DMS 273 treated with DMSO at 0.1 percent for 48 hours (cell line): ENCODE data around the gene MEMO1.
A peak's percentile ranks its signal among the peaks of the same experiment; 100 is the strongest.
"Not testable (repeated sequence)": the region's sequence is repeated elsewhere in the genome, so short reads cannot be mapped to it uniquely, and the experiment has no call there.

Source experiments
- DNase-seq: peaks from one replicate; lab custom pipeline; 2025; lab: John Stamatoyannopoulos, UW

The MEMO1 gene

DNA sequence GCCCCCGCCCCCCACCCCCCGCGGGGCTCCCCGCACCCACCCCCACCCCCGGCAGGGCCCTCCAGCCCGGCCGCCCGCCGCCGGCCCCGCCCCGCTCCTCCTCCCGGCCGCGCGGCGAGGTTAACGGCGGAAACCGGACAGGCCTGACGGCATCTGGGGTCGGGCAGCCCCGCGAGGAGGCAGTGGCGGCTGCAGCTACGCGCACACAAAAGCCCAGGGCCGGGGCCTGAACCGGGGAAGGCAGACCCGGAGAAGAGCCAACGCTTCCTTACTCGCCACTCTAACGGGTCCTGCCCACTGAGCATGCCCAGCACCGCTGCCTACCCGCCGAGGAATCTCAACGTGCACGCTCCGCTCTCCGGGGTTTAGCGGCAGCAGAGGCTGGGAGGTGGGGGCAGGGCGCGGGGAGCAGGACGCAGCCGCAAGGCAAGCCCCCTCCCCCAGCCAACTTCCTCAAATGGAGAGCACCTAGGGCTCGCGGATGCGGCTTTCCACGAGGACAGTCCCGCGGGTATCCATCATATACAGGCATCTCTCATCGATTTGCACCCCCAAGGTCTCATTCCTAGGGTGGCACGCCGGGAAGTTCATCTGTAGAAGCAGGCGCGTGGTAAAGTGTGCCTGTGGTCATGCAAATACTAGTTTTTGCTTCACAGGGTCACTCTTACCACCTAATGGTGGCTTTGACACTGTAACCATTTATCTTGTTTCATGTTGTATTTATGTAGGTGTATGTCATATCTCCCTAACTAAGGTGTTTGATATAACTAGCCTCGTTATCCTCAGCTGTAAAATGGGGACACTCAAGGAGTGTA lies at the start of gene MEMO1:
TSS of gene MEMO1 (minus strand) at position 339 of the 815 bp plus-strand sequence. CDS start 761 bp downstream, outside the sequence.
- DNase-seq = peak; percentile 89

DNA sequence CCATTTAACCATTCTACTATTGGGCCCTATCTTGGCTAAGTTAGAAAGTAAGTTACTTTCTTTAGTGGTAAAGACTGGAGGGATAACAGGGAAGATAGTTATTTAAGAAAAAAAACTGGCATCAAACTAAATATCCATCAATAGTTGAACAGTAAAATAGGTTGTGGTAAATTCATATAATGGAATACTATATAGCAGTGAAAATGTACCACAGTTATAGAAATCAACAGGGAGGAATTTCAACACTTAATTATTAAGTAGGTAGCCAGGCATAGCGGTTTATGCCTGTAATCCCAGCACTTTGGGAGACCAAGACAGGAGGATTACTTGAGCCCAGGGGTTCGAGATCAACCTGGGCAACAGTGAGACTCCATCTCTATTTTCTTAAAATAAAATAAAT lies 49.5 kb upstream of the MEMO1 start:
- DNase-seq = no peak

DNA sequence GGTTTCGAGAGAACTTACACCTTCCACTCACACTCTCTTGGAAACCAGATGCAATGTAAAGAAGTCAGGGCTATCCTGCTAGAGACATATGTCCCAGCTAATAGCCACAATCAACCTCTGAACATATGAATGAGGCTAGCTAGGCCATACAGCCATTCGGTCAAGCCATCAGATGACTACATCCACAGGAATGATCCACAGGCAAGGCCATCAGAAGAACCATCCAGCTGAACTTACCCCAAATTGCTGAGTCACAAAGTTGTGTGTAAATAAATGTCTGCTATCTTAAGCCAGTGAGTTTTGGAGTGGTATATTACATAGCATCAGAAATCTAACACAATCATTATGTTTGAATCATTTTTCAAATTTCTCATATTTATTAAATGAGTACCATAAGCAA lies 47.3 kb upstream of the MEMO1 start:
- no peak for DNase-seq

DNA sequence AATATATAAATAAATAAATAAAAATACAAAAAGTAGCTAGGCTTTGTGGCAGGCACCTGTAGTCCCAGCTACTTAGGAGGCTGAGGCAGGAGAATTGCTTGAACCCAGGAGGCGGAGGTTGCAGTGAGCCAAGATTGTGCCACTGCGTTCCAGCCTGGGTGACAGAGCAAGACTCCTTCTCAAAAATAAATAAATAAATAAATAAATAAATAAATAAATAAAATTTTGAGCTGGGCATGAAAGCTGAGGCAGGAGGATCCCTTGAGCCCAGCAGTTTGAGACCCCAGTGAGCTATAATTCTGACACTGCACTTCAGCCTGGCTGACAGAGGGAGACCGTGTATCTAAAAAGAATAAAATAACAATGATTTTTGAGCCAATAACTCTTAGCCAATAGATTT lies 43.8 kb upstream of the MEMO1 start:
- not testable (repeated sequence) for DNase-seq

DNA sequence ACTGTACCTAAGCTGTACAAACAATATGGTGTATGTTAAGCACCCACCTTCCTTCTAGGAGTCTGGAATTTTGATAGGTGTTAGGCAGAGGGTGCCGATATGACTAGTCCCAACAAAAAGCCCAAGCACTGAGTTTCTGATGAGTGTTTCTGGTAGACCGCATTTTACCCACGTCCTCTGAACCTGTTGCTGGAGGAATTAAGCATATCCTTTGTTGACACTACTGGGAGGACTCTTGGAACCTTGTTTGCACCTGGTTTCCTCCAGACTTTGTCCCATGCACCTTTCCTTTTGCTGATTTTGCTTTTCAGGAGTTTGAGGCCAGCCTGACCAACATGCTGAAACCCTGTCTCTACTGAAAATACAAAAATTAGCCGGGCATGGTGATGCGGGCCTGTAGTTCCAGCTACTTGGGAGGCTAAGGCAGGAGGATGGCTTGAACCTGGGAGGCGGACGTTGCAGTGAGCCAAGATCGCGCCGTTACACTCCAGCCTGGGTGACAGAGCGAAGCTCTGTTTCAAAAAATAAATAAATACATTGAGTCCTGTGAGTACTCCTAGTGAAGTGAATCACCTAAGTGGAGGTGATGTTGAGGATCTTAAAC lies 41.1 kb upstream of the MEMO1 start:
- no peak for DNase-seq

DNA sequence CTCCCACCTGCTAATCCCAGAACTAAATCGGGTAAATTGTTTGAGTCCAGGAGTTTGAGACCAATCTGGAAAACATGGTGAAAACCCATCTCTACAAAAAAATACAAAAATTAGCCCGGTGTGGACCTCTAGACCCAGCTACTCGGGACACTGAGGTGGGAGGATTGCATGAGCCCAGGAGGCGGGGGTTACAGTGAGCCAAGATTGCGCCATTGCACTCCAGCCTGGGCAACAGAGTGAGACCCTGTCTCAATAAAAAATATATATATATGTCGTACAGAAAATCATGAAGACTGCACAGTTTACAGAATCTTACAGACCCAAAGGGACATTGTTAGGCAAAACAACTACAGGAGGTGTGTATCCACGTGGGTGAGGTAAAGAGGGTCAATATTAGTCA lies 32.8 kb upstream of the MEMO1 start:
- no peak for DNase-seq

DNA sequence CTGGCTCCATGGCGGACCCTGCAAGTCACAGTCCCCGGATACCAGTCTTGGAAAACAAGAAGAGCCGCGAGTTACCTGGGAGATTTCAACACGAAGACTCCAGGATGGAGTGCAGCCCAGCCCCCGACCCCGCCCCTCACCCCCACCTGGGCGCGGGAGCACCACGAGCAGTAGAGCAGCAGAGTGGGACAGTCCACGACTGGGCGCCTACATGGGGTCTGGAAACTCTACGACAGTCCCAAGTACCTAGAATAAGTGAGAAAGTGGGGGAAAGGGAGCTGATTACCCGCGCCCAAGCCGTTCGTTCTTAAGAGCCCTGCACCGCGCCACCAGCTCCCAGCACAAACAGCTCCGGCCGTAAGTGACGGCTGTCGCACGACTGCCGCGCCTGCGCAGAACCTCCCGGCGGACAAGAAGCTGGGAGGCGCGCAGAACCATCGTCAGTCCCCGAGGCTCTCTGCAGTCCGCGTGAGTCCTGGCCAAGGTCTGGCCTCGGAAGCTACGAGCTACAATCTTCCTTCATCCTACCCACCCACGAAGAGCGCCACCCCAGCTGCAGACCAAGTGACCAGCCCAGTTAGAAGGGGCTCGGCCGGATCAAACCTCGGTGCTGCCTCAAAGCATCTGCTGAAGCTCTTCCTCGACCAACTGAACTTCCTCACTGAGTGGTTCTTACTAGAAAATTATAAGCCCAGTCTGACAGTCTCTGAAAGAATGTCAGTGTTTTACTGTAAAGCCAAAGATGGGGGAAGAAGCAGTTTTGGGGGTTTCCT lies 28.8 kb upstream of the MEMO1 start, which contains the start of gene DPY30:
TSS of gene DPY30 (minus strand) at position 359 of the 773 bp plus-strand sequence. CDS start at position 10, 349 bp downstream.
- peak; percentile 85 for DNase-seq

DNA sequence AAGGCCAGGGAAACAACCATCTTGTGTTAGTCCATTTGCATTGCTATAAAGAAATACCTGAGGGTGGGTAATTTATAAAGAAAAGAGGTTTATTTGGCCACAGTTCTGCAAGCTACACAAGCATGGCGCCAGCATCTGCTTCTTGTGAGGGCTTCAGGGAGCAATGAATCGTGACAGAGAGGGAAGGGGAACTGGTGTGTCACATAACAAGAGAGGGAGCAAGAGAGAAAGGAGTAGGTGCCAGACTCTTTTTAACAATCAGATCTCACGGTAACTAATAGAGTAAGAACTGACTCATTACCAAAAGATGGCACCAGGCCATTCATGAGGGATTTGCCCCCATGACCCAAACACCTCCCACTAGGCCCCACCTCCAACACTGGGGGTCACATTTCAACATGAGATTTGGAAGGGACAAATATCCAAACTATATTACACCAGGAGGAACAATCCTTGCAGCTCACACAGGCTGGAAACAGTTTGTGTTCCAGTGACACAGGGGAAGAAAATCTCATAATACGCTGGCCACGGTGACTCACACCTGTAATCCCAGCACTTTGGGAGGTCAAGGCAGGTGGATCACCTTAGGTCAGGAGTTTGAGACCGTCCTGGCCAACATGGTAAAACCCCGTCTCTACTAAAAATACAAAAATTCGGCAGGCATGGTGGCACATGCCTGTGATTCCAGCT lies 23.5 kb upstream of the MEMO1 start:
- not testable (repeated sequence) for DNase-seq

DNA sequence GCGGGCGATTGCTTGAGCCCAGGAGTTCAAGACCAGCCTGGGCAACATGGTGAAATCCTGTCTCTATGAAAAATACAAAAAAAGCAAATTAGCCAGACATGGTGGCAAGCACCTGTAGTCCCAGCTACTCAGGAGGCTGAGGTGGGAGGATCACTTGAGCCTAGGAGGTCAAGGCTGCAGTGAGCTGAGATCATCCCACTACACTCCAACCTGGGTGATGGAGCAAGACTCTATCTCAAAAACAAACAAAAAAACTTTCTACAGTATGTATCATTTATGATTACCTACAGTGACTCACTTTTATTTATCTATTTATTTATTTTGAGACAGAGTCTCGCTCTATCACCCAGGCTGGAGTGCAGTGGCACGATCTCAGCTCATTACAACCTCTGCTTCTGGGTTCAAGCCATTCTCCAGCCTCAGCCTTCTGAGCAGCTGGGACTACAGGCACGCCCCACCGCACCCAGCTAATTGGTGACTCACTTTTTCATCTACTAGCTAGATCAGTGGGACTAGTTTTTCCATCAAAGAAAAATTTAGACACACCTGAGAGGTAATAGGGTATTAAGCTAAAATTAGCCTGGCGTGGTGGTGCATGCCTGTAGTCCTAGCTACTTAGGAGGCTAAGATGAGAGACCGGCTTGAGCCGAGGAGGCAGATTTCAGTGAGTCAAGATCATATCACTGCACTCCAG lies 8.1 kb upstream of the MEMO1 start:
- DNase-seq = not testable (repeated sequence)

DNA sequence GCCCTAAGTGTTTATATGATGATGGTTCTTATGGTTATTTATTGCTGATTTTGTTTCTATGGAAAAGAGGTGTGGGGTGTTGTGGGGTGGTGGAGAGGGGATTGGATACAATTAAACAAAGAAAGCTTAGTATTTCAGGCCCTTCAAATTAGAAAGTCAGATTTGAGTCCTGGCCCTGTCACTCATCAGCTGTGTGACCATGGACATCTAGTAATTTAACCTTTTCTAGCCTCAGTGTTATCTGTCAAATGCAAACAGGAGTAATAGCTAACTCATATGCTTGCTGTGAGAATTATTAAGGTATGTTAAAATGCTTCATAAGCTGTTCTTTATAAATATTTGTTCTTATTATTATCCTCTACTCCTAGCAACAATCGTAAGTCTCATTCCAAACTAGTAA lies 2.1 kb upstream of the MEMO1 start:
- no peak for DNase-seq

DNA sequence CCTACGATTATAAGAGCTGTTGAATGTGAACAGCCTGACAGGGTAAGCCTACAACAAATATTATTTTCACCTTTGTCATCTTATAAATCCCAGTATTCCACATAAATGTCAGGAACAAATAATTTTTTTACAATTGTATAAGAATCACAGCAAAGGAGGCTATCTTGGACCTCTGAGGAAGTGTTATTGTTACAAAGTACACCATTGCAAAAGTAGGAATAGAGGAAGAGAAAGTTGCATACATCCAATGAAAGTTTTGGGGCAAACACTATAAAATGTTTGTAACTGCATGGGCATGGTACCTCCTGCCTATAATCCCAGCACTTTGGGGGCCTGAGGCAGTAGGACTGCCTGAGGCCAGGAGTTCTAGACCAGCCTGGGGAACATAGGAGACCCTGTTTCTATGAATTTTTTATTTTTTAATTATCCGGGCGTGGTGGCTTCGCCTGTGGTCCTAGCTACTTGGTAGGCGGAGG lies 715 bp upstream of the MEMO1 start:
- DNase-seq = no peak

DNA sequence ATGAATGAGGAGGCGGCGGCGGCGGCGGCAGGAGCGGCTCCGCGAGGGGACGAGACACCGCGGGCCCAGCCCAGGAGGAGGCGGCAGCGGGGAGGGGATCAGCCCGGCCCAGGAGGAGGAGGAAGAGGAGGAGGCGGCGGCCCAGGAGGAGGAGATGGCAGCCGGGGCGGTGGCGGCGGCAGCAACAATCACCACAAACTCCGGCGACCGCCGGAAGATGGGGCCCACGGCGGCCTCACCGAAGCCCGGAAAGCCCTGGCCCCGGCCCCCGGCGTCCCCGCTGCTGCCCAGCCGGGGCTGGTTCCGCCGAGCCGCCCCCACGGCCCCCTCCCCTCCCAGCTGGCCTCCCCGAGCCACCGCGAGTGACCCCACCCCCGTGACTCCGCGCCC lies 533 bp downstream of the MEMO1 start:
- not testable (repeated sequence) for DNase-seq

DNA sequence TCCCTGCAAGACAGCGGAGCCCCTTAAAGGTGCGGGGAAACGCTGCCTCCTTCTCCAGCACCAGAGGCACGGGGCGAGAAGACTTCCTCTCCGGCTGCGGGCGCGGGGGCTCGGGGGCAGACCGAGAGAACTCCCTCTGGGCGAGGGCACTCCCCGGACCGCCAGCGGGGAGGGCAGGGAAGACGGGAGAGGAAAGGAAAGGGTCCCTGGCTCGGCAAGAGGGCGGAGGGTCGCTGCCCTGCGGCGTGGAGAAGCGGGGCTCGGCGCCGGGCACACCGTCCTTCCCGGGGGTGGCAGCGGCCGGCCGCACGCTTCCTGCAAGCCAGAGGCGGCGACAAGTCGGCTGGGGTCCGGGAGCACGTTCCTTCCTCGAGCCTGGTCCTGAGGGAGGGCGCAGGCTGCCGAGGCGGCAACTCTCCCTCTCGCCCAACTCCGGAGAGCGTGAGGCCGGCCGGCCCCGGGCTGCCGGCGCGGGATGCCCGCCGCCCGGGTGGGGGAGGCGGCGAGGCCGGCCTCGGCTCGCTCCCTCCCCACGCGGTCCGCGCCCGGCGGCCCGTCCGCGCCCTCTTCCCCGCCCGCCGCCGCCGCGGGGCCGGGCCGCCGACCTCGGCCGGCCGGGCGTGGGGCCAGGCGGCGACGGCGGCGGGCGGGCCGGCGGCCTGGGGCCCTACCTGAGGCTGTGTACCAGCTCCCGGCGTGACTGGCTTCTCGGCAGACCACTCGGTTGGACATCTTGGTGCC lies 1.1 kb downstream of the MEMO1 start:
- no peak for DNase-seq

DNA sequence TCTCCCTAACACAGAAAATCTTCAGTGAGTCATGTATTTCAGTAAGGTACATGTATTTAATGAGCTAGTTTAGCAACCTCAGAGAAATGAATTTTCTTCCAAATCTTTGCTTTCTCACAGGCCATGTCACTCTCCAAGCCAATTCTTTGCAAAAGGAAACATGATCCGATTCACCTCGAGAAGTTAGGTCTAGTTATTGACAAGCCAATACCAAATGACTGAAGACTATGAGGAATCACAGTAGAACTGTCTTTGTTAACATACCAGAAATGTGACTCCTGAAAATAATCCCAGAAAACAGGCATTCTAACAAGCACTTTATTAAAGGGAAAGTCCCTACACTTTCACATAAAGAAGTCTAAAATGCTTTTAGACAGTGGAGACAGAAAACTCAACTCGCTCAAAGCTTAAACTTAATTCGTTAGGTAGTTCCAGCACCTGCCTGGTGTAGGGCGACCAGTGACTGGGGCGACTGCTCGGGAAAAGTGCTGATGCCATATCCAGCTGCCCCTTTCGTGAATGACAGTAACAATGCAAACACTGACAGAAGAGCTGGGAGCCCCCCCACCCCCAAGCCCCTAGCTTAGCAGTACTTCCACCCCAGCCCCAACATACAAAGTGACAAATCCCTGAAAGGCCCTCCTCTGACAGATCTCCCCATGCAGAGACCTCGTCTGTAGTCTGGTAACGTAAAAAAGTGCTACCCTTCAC lies 1.8 kb downstream of the MEMO1 start:
- no peak for DNase-seq

DNA sequence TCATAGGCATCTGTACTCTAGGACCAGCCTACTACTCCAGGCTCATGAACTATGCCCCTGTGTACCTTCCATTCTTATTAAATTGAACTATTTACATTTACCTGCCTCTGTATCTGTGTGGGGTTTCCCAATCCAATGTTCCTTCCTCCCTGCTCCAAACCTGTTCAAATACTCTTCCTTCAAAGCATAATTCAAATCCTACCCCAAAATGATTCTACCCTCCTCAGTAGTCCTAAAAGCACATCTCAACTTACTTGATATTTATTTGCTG lies 3.8 kb downstream of the MEMO1 start:
- no peak for DNase-seq

DNA sequence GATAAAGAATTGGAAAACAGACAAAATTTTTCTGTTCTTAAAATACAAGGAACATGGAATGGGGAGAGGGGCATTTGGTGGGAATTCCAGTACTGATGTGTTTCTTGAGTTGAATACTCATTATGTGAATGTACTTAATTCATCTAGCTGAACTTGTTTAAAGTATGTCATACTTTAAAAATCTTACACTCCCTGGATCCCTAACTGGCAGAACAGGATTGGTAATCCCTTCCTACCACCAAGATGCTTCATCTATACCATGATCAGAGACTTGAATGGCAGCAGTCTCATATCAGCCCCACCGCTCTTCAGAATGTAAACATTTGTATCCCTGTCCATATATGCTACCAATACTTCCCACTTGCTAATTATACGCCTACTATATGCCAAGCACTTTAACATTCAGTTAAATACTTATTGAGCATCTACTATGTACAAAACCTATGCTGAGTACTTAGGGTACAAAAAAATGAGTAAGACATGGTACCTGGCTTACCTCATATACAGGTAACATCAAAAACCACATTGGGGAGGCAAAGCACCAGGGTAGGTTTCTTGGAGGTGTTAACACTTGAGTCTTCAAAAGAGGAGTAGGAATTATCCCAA lies 5.3 kb downstream of the MEMO1 start:
- DNase-seq = no peak

DNA sequence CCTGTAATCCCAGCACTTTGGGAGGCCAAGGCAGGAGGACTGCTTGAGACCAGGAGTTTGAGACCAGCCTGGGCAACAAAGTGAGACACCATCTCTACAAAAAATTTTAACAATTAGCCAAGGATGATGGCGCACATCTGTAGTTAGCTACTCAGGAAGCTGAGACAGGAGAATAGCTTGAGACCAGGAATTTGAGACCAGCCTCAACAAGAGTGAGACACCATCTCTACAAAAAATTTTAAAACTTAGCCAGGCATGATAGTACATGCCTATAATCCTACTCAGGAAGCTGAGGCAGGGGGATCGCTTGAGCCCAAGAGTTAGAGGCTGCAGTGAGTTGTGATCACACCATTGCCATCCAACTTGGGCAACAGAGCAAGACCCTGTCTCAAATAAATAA lies 7.0 kb downstream of the MEMO1 start:
- DNase-seq = no peak

DNA sequence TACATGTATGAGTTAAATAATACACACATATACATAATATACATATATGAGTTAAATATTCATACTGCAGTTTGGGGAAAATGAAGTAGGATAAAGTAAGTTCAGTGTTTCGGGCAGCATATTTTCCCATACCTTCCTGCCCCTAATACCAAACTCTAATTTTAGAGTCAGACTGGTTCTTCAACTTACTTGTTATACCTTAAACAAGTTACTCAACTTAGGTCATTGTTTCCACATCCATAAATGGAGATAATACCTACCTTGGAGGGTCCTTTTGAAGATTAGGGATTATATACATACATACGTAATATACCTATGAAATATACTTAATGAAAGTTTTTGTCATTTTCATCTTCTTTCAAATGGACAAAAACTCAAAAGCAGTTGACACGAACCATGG lies 8.4 kb downstream of the MEMO1 start:
- no peak for DNase-seq

DNA sequence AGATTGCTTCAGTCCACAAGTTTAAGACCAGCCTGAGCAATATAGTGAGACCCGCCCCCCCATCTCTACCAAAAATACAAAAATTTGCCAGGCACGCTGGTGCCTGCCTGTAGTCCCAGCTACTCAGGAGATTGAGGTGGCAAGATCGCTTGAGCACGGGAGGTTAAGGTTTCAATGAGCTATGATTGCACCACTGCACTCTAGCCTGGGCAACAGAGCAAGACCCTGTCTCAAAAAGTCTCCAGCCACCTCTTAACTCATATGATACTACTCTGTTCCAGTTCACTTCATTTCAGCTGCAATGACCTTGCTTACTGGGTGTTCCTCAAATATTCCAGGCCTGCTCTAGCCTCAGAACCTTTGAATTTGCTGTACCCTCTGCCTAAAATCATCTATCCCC lies 11.4 kb downstream of the MEMO1 start:
- no peak for DNase-seq
